CD8-positive, alpha-beta memory T cell (primary cell): ENCODE results near the gene GSE1. TPM values are rescaled to one million over a fixed set of nuclear protein-coding genes. Genes with fewer than 3 reads are reported as not detected.

Experiments
- CTCF ChIA-PET: fragments of 350-600 bp; sonication (Branson Sonifier 250); formaldehyde crosslinking; loops from one replicate; lab custom pipeline; 2021; ENCODE audit warnings: antibody characterized with exemption; lab: Charles Lee
- POLR2A ChIA-PET: fragments of 350-600 bp; sonication (Branson Sonifier 250); formaldehyde crosslinking; loops from one replicate; lab custom pipeline; 2021; ENCODE audit warnings: antibody characterized with exemption; lab: Charles Lee
- DNase-seq, 5 donors: peaks; one replicate each; pipeline versions ENCODE4 v3.0.0 to v3.0.0-alpha.2; 2020 to 2022; ENCODE audit warnings: mixed read lengths in 1 of 5
- H3K27ac ChIP-seq: one replicate; pipeline ENCODE4 v1.7.0; 2013; ENCODE audit warnings: low read depth, mild to moderate bottlenecking, low read length, moderate library complexity
- H3K27me3 ChIP-seq: 2 replicates; pipeline ENCODE4 v1.7.0; 2013; ENCODE audit warnings: low read length, mild to moderate bottlenecking; ENCODE audit not compliant: insufficient read depth, poor library complexity, severe bottlenecking
- H3K36me3 ChIP-seq: 2 replicates; pipeline ENCODE4 v1.7.0; 2013; ENCODE audit warnings: mild to moderate bottlenecking, low read length, moderate library complexity; ENCODE audit not compliant: insufficient read depth
- H3K4me1 ChIP-seq: 2 replicates; pipeline ENCODE4 v1.7.0; 2013; ENCODE audit warnings: mild to moderate bottlenecking, low read length, moderate library complexity; ENCODE audit not compliant: insufficient read depth
- H3K4me3 ChIP-seq: 2 replicates; pipeline ENCODE4 v1.7.0; 2013; ENCODE audit warnings: mild to moderate bottlenecking, low read length
- H3K9me3 ChIP-seq: 2 replicates; pipeline ENCODE4 v1.7.0; 2013; ENCODE audit warnings: mild to moderate bottlenecking, low read length
- H3K27ac Mint-ChIP-seq, 8 donors: one replicate each; pipeline ENCODE4 v1.8.0; 2020 to 2021; ENCODE audit warnings: mixed read lengths in 8 of 8, mild to moderate bottlenecking in 6 of 8, inconsistent platforms in 3 of 8, moderate library complexity in 3 of 8
- H3K27me3 Mint-ChIP-seq, 2 donors: one replicate each; pipeline ENCODE4 v1.8.0; 2020 to 2021; ENCODE audit warnings: mixed read lengths in 2 of 2, mild to moderate bottlenecking in 1 of 2, moderate library complexity in 1 of 2
- H3K36me3 Mint-ChIP-seq, 3 donors: one replicate each; pipeline ENCODE4 v1.8.0; 2020 to 2021; ENCODE audit warnings: mixed read lengths in 3 of 3, inconsistent platforms in 1 of 3, mild to moderate bottlenecking in 1 of 3
- H3K4me1 Mint-ChIP-seq, 3 donors: one replicate each; pipeline ENCODE4 v1.8.0; 2020 to 2021; ENCODE audit warnings: mixed read lengths in 3 of 3, inconsistent platforms in 1 of 3, mild to moderate bottlenecking in 1 of 3
- H3K4me3 Mint-ChIP-seq, 7 donors: one replicate each; pipeline ENCODE4 v1.8.0; 2020 to 2021; ENCODE audit warnings: mixed read lengths in 7 of 7, mild to moderate bottlenecking in 6 of 7, moderate library complexity in 4 of 7, inconsistent platforms in 2 of 7
- H3K9me3 Mint-ChIP-seq, 5 donors: one replicate each; pipeline ENCODE4 v1.8.0; 2020 to 2022; ENCODE audit warnings: mixed read lengths in 5 of 5, mild to moderate bottlenecking in 3 of 5, moderate library complexity in 2 of 5, inconsistent platforms in 1 of 5
- polyA plus RNA-seq: library from polyadenylated mRNA; unstranded; fragments of 300-500 nt; fragmentation: Illumina TruSeq; gene quantifications from one replicate; pipeline ENCODE4 v1.2.3, GENCODE V29; 2021
- total RNA-seq, 2 experiments: library from RNA; stranded (reverse); gene quantifications; one replicate each; pipeline ENCODE4 v1.2.3, GENCODE V29; 2021

The GSE1 gene
- total and polyA plus RNA-seq, 3 experiments from 2014 or later = 5.5 to 28.5 (median 27.8) TPM

- peak overlapping the region; percentile 55 for H3K4me3 ChIP-seq
- peaks cover 44% of the 10 kb centered on the region for H3K4me1 ChIP-seq
Observed at GRCh38 chr16:85615014-85615851, 2.1 kb downstream of the GSE1 start.

DNA sequence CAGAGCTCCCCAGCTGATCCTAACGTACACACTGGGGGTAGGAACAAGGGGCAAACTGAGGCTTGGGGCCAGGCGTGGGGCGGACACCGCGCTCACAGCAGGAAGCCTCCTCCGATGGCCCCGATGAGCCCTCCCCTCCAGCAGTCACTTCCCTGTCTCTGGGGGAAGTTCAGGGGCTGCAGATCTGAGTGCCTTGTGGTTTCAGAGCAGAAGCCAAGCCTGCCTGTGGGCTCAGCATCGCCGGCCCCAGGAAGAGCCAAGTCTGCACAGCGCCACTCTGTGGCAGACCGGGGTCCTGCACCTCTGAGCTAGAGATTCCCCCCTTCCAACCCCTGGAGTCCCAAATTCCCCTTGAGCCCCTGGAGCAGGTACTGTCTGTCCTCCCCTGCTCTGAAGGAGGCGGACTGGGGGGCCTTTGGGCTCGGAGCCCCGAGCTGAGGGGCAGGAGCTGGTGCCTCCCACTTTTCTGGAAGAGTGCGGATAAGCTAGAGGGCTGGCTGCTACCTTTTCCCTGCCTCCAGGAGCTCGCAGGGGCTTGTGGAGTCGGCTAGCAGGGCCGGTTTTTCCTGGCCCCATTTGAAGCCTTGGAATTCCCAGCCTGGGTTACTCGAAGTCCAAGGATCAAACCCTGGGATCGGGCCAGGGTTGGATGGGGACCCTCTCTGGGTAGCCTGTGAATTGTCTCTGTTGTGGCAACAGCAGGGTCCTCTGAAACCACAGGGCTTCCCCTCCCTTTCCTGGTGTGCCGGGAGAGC is 2.9 kb downstream of the GSE1 start:
- peak overlapping the region; percentile 55 for H3K4me3 ChIP-seq
- no peaks in the 10 kb centered on the region for H3K36me3 ChIP-seq
- Mint-ChIP-seq H3K4me1 (peaks cover 32 to 63% (median 49%) of the 10 kb centered on the region in 3 donors), H3K27ac (peak overlapping the region; percentile 61 to 90 (median 82)), H3K27me3 (no peaks in the 10 kb centered on the region), H3K36me3 (peaks cover 0 to 22% (median 0%) of the 10 kb centered on the region in 3 donors), H3K9me3 (no peaks in the 10 kb centered on the region), H3K4me3 (peak overlapping the region; percentile 76 to 94 (median 82))
- no peaks in the 10 kb centered on the region for H3K9me3 ChIP-seq
- peak; percentile 68 to 88 (median 83) for DNase-seq
- H3K27ac ChIP-seq = peak overlapping the region; percentile 69
- peaks cover 36% of the 10 kb centered on the region for H3K4me1 ChIP-seq
- POLR2A ChIA-PET = interaction anchor here (1.0 to 5.1 kb wide), 7 partner anchors 46 to 200 kb away, joined by 3 to 32 read pairs (median 3); no protein-coding TSS in a partner anchor
- CTCF ChIA-PET = interaction anchor here (0.7 to 10.5 kb wide), 51 partner anchors 8 to 225 kb away, joined by 3 to 205 read pairs (median 5); partner anchors contain the start of gene GINS2
- H3K27me3 ChIP-seq = no peaks in the 10 kb centered on the region

More at GRCh38 chr16:85615014-85615851, 2.1 kb downstream of the GSE1 start:
- Histone ChIP-seq H3K27ac (peak overlapping the region; percentile 69), H3K9me3 (no peaks in the 10 kb centered on the region), H3K27me3 (no peaks in the 10 kb centered on the region), H3K36me3 (no peaks in the 10 kb centered on the region)
- CTCF ChIA-PET = interaction anchor here (0.8 to 10.5 kb wide), 34 partner anchors 9 to 222 kb away, joined by 3 to 205 read pairs (median 5); no protein-coding TSS in a partner anchor
- peaks cover 31 to 63% (median 48%) of the 10 kb centered on the region in 3 donors for H3K4me1 Mint-ChIP-seq
- peak overlapping the region; percentile 67 to 89 (median 82) for H3K27ac Mint-ChIP-seq
- H3K36me3 Mint-ChIP-seq = peaks cover 0 to 14% (median 0%) of the 10 kb centered on the region in 3 donors
- POLR2A ChIA-PET = interaction anchor here (1.0 to 5.1 kb wide), 6 partner anchors 45 to 199 kb away, joined by 3 to 32 read pairs (median 4); no protein-coding TSS in a partner anchor
- no peaks in the 10 kb centered on the region for H3K9me3 Mint-ChIP-seq
- no peaks in the 10 kb centered on the region for H3K27me3 Mint-ChIP-seq
- peak; percentile 30 to 78 (median 36) for DNase-seq
- H3K4me3 Mint-ChIP-seq = peak overlapping the region; percentile 76 to 94 (median 82)

- peaks cover 39 to 71% (median 56%) of the 10 kb centered on the region in 3 donors for H3K4me1 Mint-ChIP-seq
- H3K9me3 Mint-ChIP-seq = no peaks in the 10 kb centered on the region
- no peaks in the 10 kb centered on the region for H3K9me3 ChIP-seq
- peaks cover 0 to 26% (median 0%) of the 10 kb centered on the region in 3 donors for H3K36me3 Mint-ChIP-seq
- H3K4me1 ChIP-seq = peaks cover 36% of the 10 kb centered on the region
- peak overlapping the region; percentile 61 to 85 (median 76) for H3K4me3 Mint-ChIP-seq
- peak overlapping the region; percentile 55 for H3K4me3 ChIP-seq
- peak overlapping the region; percentile 33 for H3K27ac ChIP-seq
- H3K36me3 ChIP-seq = no peaks in the 10 kb centered on the region
- no peaks in the 10 kb centered on the region for H3K27me3 ChIP-seq
- H3K27me3 Mint-ChIP-seq = no peaks in the 10 kb centered on the region
- peak overlapping the region in 6 of 8 donors; percentile 56 to 90 (median 88) for H3K27ac Mint-ChIP-seq
- peak in 1 of 5 donors; percentile 34 for DNase-seq
- ChIA-PET POLR2A (interaction anchor here (1.0 to 5.1 kb wide), 6 partner anchors 47 to 201 kb away, joined by 3 to 32 read pairs (median 4); no protein-coding TSS in a partner anchor), CTCF (interaction anchor here (0.7 to 10.5 kb wide), 50 partner anchors 8 to 226 kb away, joined by 3 to 205 read pairs (median 5); partner anchors contain the start of gene GINS2)
Observed at GRCh38 chr16:85616607-85617321, 3.6 kb downstream of the GSE1 start.

- H3K36me3 ChIP-seq = no peaks in the 10 kb centered on the region
- peaks cover 30% of the 10 kb centered on the region for H3K4me1 ChIP-seq
- H3K9me3 ChIP-seq = no peaks in the 10 kb centered on the region
- POLR2A ChIA-PET = no interaction called here
- Mint-ChIP-seq H3K36me3 (peaks cover 0 to 35% (median 4%) of the 10 kb centered on the region in 3 donors), H3K27me3 (peaks cover 0 to 1% of the 10 kb centered on the region in 2 donors), H3K4me1 (peaks cover 51 to 79% (median 65%) of the 10 kb centered on the region in 3 donors), H3K9me3 (no peaks in the 10 kb centered on the region), H3K27ac (peak overlapping the region in 4 of 8 donors; percentile 60 to 87 (median 77)), H3K4me3 (peak overlapping the region in 6 of 7 donors; percentile 20 to 83 (median 52))
- H3K4me3 ChIP-seq = no peak overlapping the region
- CTCF ChIA-PET = interaction anchor here (2.0 to 10.5 kb wide), 4 partner anchors 66 to 203 kb away, joined by 4 to 205 read pairs (median 36); no protein-coding TSS in a partner anchor
- H3K27ac ChIP-seq = no peak overlapping the region
- H3K27me3 ChIP-seq = no peaks in the 10 kb centered on the region
- DNase-seq = no peak
Observed at GRCh38 chr16:85617948-85618347, 4.8 kb downstream of the GSE1 start.

DNA sequence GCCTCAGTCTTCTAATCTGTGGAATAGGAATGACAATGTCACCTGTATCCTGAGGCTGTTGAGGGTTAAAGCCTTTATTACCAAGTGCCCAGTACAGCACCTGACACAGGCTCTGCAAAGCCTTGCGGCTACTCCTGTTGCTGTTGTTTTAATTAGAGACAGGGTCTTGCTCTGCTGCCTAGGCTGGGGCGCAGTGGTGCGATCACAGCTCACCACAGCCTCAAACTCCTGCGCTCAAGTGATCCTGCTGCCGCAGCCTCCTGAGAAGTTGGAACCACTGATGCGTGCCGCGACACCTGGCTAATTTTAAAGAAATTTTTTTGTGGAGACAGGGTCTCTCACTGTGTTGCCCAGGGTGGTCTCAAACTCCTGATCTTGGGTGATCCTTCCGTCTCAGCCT is 5.4 kb downstream of the GSE1 start:
- no peak for DNase-seq

DNA sequence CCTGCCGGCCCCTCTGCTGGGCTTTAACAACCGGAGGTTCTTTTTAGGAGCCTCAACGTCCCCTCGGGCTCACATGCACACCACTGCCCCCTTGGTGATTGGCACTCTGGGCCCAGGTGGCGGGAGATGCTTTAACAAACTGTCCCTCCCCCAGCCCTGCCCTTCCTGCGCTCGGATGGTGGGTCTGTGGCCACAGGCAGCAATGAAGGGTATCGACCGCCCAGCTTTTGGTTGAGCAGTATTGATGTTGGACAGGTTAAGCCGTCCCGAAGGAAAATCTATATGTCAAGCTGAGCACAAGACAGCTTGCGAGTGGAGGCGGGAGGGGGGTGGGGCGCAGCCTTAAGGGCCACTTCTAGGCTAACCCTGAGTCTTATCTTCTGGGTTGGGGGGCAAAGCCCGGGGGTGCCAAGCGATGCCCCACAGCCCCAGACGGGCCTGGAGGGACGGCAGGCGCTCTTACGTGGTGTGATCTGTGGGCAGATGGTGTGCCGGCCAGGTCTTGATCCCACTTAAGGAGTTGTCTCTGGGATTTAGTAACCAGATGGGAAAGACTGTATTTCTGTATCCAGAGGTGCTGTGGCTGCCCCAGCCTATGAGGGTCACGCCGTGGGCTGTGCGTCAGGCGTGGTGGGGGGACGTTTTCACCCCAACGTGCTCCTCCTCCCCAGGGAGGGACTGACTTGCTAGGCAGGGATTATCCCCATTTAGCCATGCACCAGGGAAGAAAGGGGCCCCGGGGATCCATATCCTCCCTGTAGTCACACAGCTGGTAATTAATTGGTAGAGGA is 6.2 kb downstream of the GSE1 start:
- Histone ChIP-seq H3K4me1 (peaks cover 30% of the 10 kb centered on the region), H3K4me3 (no peak overlapping the region), H3K9me3 (no peaks in the 10 kb centered on the region), H3K27ac (no peak overlapping the region), H3K27me3 (no peaks in the 10 kb centered on the region), H3K36me3 (no peaks in the 10 kb centered on the region)
- Mint-ChIP-seq H3K4me1 (peaks cover 51 to 88% (median 73%) of the 10 kb centered on the region in 3 donors), H3K4me3 (peak overlapping the region in 2 of 7 donors; percentile 8 to 41), H3K9me3 (no peaks in the 10 kb centered on the region), H3K27me3 (peaks cover 0 to 1% of the 10 kb centered on the region in 2 donors), H3K27ac (peak overlapping the region in 2 of 8 donors; percentile 15 to 57), H3K36me3 (peaks cover 0 to 35% (median 4%) of the 10 kb centered on the region in 3 donors)
- ChIA-PET POLR2A (no interaction called here), CTCF (interaction anchor here (0.9 to 10.5 kb wide), 3 partner anchors 199 to 226 kb away, joined by 3 to 205 read pairs (median 5); no protein-coding TSS in a partner anchor)
- DNase-seq = no peak

More for the DNA sequence above, 5.4 kb downstream of the GSE1 start:
- Histone ChIP-seq H3K36me3 (no peaks in the 10 kb centered on the region), H3K4me3 (no peak overlapping the region), H3K27me3 (no peaks in the 10 kb centered on the region), H3K9me3 (no peaks in the 10 kb centered on the region), H3K27ac (no peak overlapping the region), H3K4me1 (peaks cover 30% of the 10 kb centered on the region)
- Mint-ChIP-seq H3K4me1 (peaks cover 51 to 85% (median 71%) of the 10 kb centered on the region in 3 donors), H3K4me3 (peak overlapping the region in 1 of 7 donors; percentile 83), H3K9me3 (no peaks in the 10 kb centered on the region), H3K27me3 (peaks cover 0 to 1% of the 10 kb centered on the region in 2 donors), H3K36me3 (peaks cover 0 to 35% (median 4%) of the 10 kb centered on the region in 3 donors), H3K27ac (peak overlapping the region in 1 of 8 donors; percentile 57)
- ChIA-PET POLR2A (no interaction called here), CTCF (interaction anchor here (1.8 to 10.5 kb wide), 3 partner anchors 170 to 225 kb away, joined by 5 to 205 read pairs (median 25); no protein-coding TSS in a partner anchor)
